CD14-positive monocyte (primary cell): ENCODE measurements around the gene THUMPD2. TPM values are rescaled to one million over a fixed set of nuclear protein-coding genes. Genes with fewer than 3 reads are reported as not detected.
A peak's percentile ranks its signal among the peaks of the same experiment; 100 is the strongest.

ENCODE experiments used
- DNase-seq, 3 donors: peaks; one replicate each; pipeline ENCODE4 v3.0.0-alpha.2; 2011 to 2022
- H2AFZ ChIP-seq: 2 replicates; pipeline ENCODE4 v1.6.0; 2012; ENCODE audit warnings: mild to moderate bottlenecking, low read depth, low read length, inconsistent platforms; ENCODE audit not compliant: insufficient read depth, poor library complexity, severe bottlenecking
- H3K27ac ChIP-seq, 2 donors: 1 replicate in 1 of 2; 2 replicates in 1 of 2; pipeline ENCODE4 v1.5.1; 2012 to 2013; ENCODE audit warnings: low read length in 2 of 2, control low read depth in 1 of 2, inconsistent platforms in 1 of 2, low read depth in 1 of 2, mild to moderate bottlenecking in 1 of 2
- H3K27me3 ChIP-seq, 2 donors: one replicate each; pipeline versions ENCODE4 v1.6.0 to v1.6.1; 2011 to 2013; ENCODE audit warnings: low read length in 2 of 2; ENCODE audit not compliant: control insufficient read depth in 2 of 2, insufficient read depth in 2 of 2
- H3K36me3 ChIP-seq, 2 donors: replicated peaks in 1 of 2; 1 replicate in 1 of 2; 2 replicates in 1 of 2; pipeline versions ENCODE4 v1.5.1 to v1.6.1; 2012 to 2013; ENCODE audit warnings: low read length in 2 of 2, control low read depth in 1 of 2, inconsistent platforms in 1 of 2, mild to moderate bottlenecking in 1 of 2; ENCODE audit not compliant: insufficient read depth in 2 of 2, control insufficient read depth in 1 of 2
- H3K4me1 ChIP-seq, 2 donors: 1 replicate in 1 of 2; 2 replicates in 1 of 2; pipeline versions ENCODE4 v1.5.1 to v1.6.1; 2012 to 2013; ENCODE audit warnings: low read length in 2 of 2, control low read depth in 1 of 2, inconsistent platforms in 1 of 2, mild to moderate bottlenecking in 1 of 2, moderate library complexity in 1 of 2; ENCODE audit not compliant: insufficient read depth in 2 of 2, control insufficient read depth in 1 of 2
- H3K4me2 ChIP-seq: replicated peaks from 2 replicates; pipeline ENCODE3; 2012; ENCODE audit warnings: low read length, moderate library complexity, mild to moderate bottlenecking; ENCODE audit not compliant: poor library complexity, severe bottlenecking; ENCODE audit errors: extremely low read depth
- H3K4me3 ChIP-seq, 3 experiments: fragments of 200-600 bp in 1 of 3; sonication (generic) in 1 of 3; replicated peaks in 1 of 3; 1 replicate in 2 of 3; 2 replicates in 1 of 3; pipeline ENCODE4 v1.5.1; 2011 to 2013; ENCODE audit warnings: low read length in 3 of 3, mild to moderate bottlenecking in 3 of 3, control low read depth in 2 of 3, low read depth in 2 of 3, inconsistent platforms in 1 of 3, moderate library complexity in 1 of 3
- H3K79me2 ChIP-seq: 2 replicates; pipeline ENCODE4 v1.6.0; 2012; ENCODE audit warnings: mild to moderate bottlenecking, control low read depth, inconsistent platforms, low read length, moderate library complexity; ENCODE audit not compliant: insufficient read depth
- H3K9ac ChIP-seq: 2 replicates; pipeline ENCODE4 v1.6.0; 2017; ENCODE audit warnings: low read length, mild to moderate bottlenecking; ENCODE audit not compliant: insufficient read depth, poor library complexity, severe bottlenecking
- H3K9me3 ChIP-seq, 2 donors: replicated peaks in 1 of 2; 1 replicate in 1 of 2; 2 replicates in 1 of 2; pipeline versions ENCODE4 v1.5.1 to v1.6.1; 2012 to 2013; ENCODE audit warnings: low read length in 2 of 2, control low read depth in 1 of 2; ENCODE audit not compliant: control insufficient read depth in 1 of 2, insufficient read depth in 1 of 2
- H4K20me1 ChIP-seq: 2 replicates; pipeline ENCODE4 v1.6.0; 2012; ENCODE audit warnings: mild to moderate bottlenecking, low read length, control low read depth, moderate library complexity; ENCODE audit not compliant: insufficient read depth
- H3K27ac Mint-ChIP-seq, 7 donors: one replicate each; pipeline ENCODE4 v1.8.0; 2020; ENCODE audit warnings: mild to moderate bottlenecking in 7 of 7, mixed read lengths in 7 of 7, moderate library complexity in 6 of 7, inconsistent platforms in 2 of 7
- H3K27me3 Mint-ChIP-seq, 3 donors: one replicate each; pipeline ENCODE4 v1.8.0; 2021 to 2022; ENCODE audit warnings: low read depth in 3 of 3, mild to moderate bottlenecking in 3 of 3, mixed read lengths in 3 of 3, moderate library complexity in 3 of 3, inconsistent platforms in 1 of 3
- H3K36me3 Mint-ChIP-seq, 2 donors: one replicate each; pipeline ENCODE4 v1.8.0; 2020; ENCODE audit warnings: mixed read lengths in 2 of 2, inconsistent platforms in 1 of 2, mild to moderate bottlenecking in 1 of 2
- H3K4me1 Mint-ChIP-seq: one replicate; pipeline ENCODE4 v1.8.0; 2020; ENCODE audit warnings: mild to moderate bottlenecking, mixed read lengths
- H3K4me3 Mint-ChIP-seq, 2 donors: one replicate each; pipeline ENCODE4 v1.8.0; 2020; ENCODE audit warnings: mild to moderate bottlenecking in 2 of 2, mixed read lengths in 2 of 2, moderate library complexity in 1 of 2
- H3K9me3 Mint-ChIP-seq, 7 donors: one replicate each; pipeline ENCODE4 v1.8.0; 2020 to 2022; ENCODE audit warnings: mixed read lengths in 7 of 7, mild to moderate bottlenecking in 6 of 7, moderate library complexity in 6 of 7, inconsistent platforms in 2 of 7
- WGBS: methylation state at CpG from one replicate; pipeline ENCODE4 v1.1.5; 2013; ENCODE audit warnings: missing lambda C conversion rate; ENCODE audit not compliant: insufficient coverage; 5-methylcytosine and 5-hydroxymethylcytosine counted together
- intact Hi-C, 2 donors: fragments of 100-400 bp; cut with micrococcal nuclease; formaldehyde crosslinking; loops; one replicate each; pipeline versions ENCODE4 v1.15.0 to v1.15.1; 2023
- polyA plus RNA-seq, 3 donors: library from polyadenylated mRNA; depleted of rRNA in 1 of 3; unstranded in 2 of 3; stranded (reverse) in 1 of 3; fragments of 300-500 nt in 2 of 3; fragments of >200 nt in 1 of 3; fragmentation: Illumina TruSeq in 2 of 3; gene quantifications; 1 replicate in 2 of 3; 2 replicates in 1 of 3; pipeline ENCODE4 v1.2.3, GENCODE V29; 2012 to 2021
- TF ChIP-seq, protein P1 (sequence below): fragments of 200-600 bp; IDR thresholded peaks from one replicate; pipeline ENCODE4 v1.8.0; 2022; ENCODE audit warnings: antibody characterized with exemption, mild to moderate bottlenecking

The THUMPD2 gene
- polyA plus RNA-seq, 3 donors: 2.8 to 5.9 (median 4.2) TPM

DNA sequence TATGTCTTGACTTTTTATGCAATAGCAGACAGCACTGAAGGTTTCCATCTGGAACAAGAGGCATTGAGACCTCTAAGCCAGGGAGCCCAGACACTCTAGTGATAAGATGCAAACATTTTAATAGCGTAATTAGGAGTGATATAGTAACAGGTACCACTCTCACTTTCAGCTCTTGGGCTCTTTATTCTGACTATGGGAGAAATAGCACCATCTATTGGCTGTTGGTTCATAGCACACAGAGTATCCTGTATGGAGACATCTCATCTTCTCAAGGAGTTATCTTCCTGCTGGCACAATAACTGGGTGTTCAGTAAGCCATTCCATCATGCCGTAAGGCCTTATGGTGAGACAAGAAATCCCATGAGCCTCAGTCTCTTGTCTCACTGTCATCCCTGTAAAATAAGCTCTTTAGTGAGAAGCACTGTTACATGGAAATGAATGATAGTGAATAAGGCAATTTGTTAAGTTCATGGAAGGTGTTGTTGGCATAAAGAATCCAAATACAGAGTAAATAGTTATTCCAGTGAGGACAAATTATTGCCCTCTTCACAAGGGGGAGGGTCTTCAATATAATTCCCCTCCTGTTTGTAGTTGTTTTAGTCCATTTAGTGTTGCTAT, 48.3 kb downstream of the THUMPD2 start:
- Histone ChIP-seq H3K9me3 (no peaks in the 10 kb centered on the region), H2AFZ (no peak overlapping the region), H3K27ac (no peak overlapping the region), H3K36me3 (peaks cover 7 to 41% of the 10 kb centered on the region in 2 donors), H3K4me2 (no peak overlapping the region), H3K27me3 (no peaks in the 10 kb centered on the region), H3K9ac (no peak overlapping the region), H4K20me1 (no peaks in the 10 kb centered on the region), H3K4me1 (no peaks in the 10 kb centered on the region), H3K4me3 (no peak overlapping the region), H3K79me2 (no peaks in the 10 kb centered on the region)
- WGBS: no CpG with 5 or more reads among the region's 2 CpGs
- Mint-ChIP-seq H3K27me3 (peaks cover 0 to 4% (median 1%) of the 10 kb centered on the region in 3 donors), H3K27ac (no peak overlapping the region), H3K36me3 (peaks cover 20 to 26% of the 10 kb centered on the region in 2 donors), H3K9me3 (peaks cover 0 to 4% (median 0%) of the 10 kb centered on the region in 7 donors), H3K4me3 (no peak overlapping the region), H3K4me1 (peaks cover 2% of the 10 kb centered on the region)
- TF ChIP-seq, protein P1, sequence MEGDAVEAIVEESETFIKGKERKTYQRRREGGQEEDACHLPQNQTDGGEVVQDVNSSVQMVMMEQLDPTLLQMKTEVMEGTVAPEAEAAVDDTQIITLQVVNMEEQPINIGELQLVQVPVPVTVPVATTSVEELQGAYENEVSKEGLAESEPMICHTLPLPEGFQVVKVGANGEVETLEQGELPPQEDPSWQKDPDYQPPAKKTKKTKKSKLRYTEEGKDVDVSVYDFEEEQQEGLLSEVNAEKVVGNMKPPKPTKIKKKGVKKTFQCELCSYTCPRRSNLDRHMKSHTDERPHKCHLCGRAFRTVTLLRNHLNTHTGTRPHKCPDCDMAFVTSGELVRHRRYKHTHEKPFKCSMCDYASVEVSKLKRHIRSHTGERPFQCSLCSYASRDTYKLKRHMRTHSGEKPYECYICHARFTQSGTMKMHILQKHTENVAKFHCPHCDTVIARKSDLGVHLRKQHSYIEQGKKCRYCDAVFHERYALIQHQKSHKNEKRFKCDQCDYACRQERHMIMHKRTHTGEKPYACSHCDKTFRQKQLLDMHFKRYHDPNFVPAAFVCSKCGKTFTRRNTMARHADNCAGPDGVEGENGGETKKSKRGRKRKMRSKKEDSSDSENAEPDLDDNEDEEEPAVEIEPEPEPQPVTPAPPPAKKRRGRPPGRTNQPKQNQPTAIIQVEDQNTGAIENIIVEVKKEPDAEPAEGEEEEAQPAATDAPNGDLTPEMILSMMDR: peak; percentile 68
- intact Hi-C loops: loop anchor here in 1 of 2 donors (10.0 kb wide), 1 partner anchor 356 kb away; no protein-coding TSS in a partner anchor
- DNase-seq: no peak

DNA sequence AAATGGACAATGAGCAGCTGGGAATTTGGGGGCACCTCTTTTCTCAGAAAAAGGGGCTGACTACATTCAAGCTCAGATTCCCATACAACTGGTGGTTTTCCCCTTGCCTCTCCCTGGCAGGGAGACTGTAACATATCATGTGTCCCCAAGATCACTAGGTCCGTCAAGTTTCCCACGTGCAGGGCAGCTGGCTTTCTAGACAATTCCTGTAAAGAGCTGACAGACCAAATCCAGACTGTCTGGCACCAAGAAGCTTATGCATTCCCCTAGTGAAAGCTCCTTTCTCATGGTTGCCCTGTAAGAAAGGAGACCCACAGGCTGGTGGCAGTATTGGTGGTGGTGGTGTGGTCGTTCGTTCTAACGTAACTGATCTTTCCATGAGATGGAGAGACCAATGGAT, 48.8 kb downstream of the THUMPD2 start:
- Mint-ChIP-seq H3K27me3 (peaks cover 0 to 4% (median 1%) of the 10 kb centered on the region in 3 donors), H3K27ac (no peak overlapping the region), H3K36me3 (peaks cover 15 to 21% of the 10 kb centered on the region in 2 donors), H3K9me3 (peaks cover 0 to 4% (median 0%) of the 10 kb centered on the region in 7 donors), H3K4me3 (no peak overlapping the region), H3K4me1 (peaks cover 2% of the 10 kb centered on the region)
- Histone ChIP-seq H3K9ac (no peak overlapping the region), H3K79me2 (no peaks in the 10 kb centered on the region), H2AFZ (no peak overlapping the region), H3K27me3 (no peaks in the 10 kb centered on the region), H3K4me3 (no peak overlapping the region), H3K4me1 (no peaks in the 10 kb centered on the region), H3K9me3 (no peaks in the 10 kb centered on the region), H3K4me2 (no peak overlapping the region), H4K20me1 (no peaks in the 10 kb centered on the region), H3K27ac (no peak overlapping the region), H3K36me3 (peaks cover 6 to 36% of the 10 kb centered on the region in 2 donors)
- intact Hi-C loops: loop anchor here in 1 of 2 donors (10.0 kb wide), 1 partner anchor 355 kb away; no protein-coding TSS in a partner anchor
- TF ChIP-seq, protein P1: no peak
- DNase-seq: no peak
- WGBS: 76% methylated on average over 5 of the region's 5 CpGs
